H9 (cell line): Measurements from ENCODE around the gene FNDC7. TPM values are rescaled to one million over a fixed set of nuclear protein-coding genes. Genes with fewer than 3 reads are reported as not detected.
A peak's percentile ranks its signal among the peaks of the same experiment; 100 is the strongest.

Experiments used
- DNase-seq: peaks from one replicate; pipeline ENCODE4 v3.0.0-alpha.2; 2017
- H2AFZ ChIP-seq: one replicate; pipeline ENCODE4 v1.6.1; 2013; ENCODE audit warnings: mild to moderate bottlenecking, low read length, control low read depth, moderate library complexity
- H2AK5ac ChIP-seq: 2 replicates; pipeline ENCODE4 v1.6.1; 2013; ENCODE audit warnings: low read length, control low read depth, mixed read lengths; ENCODE audit not compliant: insufficient read length
- H2BK120ac ChIP-seq: one replicate; pipeline ENCODE4 v1.6.1; 2013; ENCODE audit warnings: low read depth, mild to moderate bottlenecking, low read length, control low read depth, inconsistent platforms; ENCODE audit not compliant: poor library complexity, severe bottlenecking
- H2BK12ac ChIP-seq: 2 replicates; pipeline ENCODE4 v1.6.1; 2013; ENCODE audit warnings: low read length, control low read depth, mixed read lengths, low read depth; ENCODE audit not compliant: insufficient read length
- H2BK15ac ChIP-seq: 2 replicates; pipeline ENCODE4 v1.6.1; 2013; ENCODE audit warnings: low read depth, low read length, control low read depth
- H2BK20ac ChIP-seq: one replicate; pipeline ENCODE4 v1.6.1; 2013; ENCODE audit warnings: low read depth, mild to moderate bottlenecking, low read length, control low read depth, inconsistent platforms; ENCODE audit not compliant: poor library complexity, severe bottlenecking
- H2BK5ac ChIP-seq: 2 replicates; pipeline ENCODE4 v1.6.1; 2013; ENCODE audit warnings: low read length, control low read depth, mixed read lengths; ENCODE audit not compliant: insufficient read length
- H3K14ac ChIP-seq: 2 replicates; pipeline ENCODE4 v1.6.1; 2013; ENCODE audit warnings: low read length, control low read depth; ENCODE audit not compliant: insufficient read depth
- H3K18ac ChIP-seq: 2 replicates; pipeline ENCODE4 v1.6.1; 2013; ENCODE audit warnings: low read depth, mild to moderate bottlenecking, mixed read lengths, low read length, control low read depth; ENCODE audit not compliant: insufficient read length
- H3K23ac ChIP-seq: 2 replicates; pipeline ENCODE4 v1.6.1; 2013; ENCODE audit warnings: low read length, control low read depth, mixed read lengths, low read depth; ENCODE audit not compliant: insufficient read length
- H3K23me2 ChIP-seq: 2 replicates; pipeline ENCODE4 v1.6.1; 2013; ENCODE audit warnings: low read depth, mild to moderate bottlenecking, mixed read lengths, low read length, control low read depth; ENCODE audit not compliant: insufficient read length, poor library complexity, severe bottlenecking
- H3K27ac ChIP-seq: 2 replicates; pipeline ENCODE4 v1.5.1; 2013; ENCODE audit warnings: low read length, control low read depth, mixed read lengths, low read depth; ENCODE audit not compliant: insufficient read length
- H3K27me3 ChIP-seq: 2 replicates; pipeline ENCODE4 v1.6.1; 2013; ENCODE audit warnings: low read length, control low read depth, inconsistent platforms; ENCODE audit not compliant: insufficient read depth
- H3K4ac ChIP-seq: 2 replicates; pipeline ENCODE4 v1.6.1; 2013; ENCODE audit warnings: low read depth, mild to moderate bottlenecking, control low read depth, inconsistent platforms, low read length, moderate library complexity
- H3K4me1 ChIP-seq: 2 replicates; pipeline ENCODE4 v1.6.1; 2013; ENCODE audit warnings: low read length, control low read depth, inconsistent platforms; ENCODE audit not compliant: insufficient read depth
- H3K4me2 ChIP-seq: 2 replicates; pipeline ENCODE4 v1.6.1; 2013; ENCODE audit warnings: low read length, control low read depth, mixed read lengths; ENCODE audit not compliant: insufficient read length, insufficient read depth
- H3K56ac ChIP-seq: 2 replicates; pipeline ENCODE4 v1.6.1; 2013; ENCODE audit warnings: low read depth, mild to moderate bottlenecking, mixed read lengths, low read length, control low read depth; ENCODE audit not compliant: insufficient read length
- H3K79me1 ChIP-seq: 2 replicates; pipeline ENCODE4 v1.6.1; 2013; ENCODE audit warnings: low read depth, mild to moderate bottlenecking, moderate library complexity, low read length, control low read depth, inconsistent platforms; ENCODE audit not compliant: insufficient read depth, poor library complexity, severe bottlenecking
- H3K79me2 ChIP-seq: 2 replicates; pipeline ENCODE4 v1.6.1; 2013; ENCODE audit warnings: low read length, control low read depth, inconsistent platforms; ENCODE audit not compliant: insufficient read depth
- H3K9ac ChIP-seq: 2 replicates; pipeline ENCODE4 v1.6.1; 2013; ENCODE audit warnings: low read length, control low read depth, mixed read lengths; ENCODE audit not compliant: insufficient read length; ENCODE audit errors: extremely low read depth
- H3K9me3 ChIP-seq: one replicate; pipeline ENCODE4 v1.6.1; 2013; ENCODE audit warnings: low read depth, low read length, inconsistent platforms; ENCODE audit not compliant: control insufficient read depth
- H3T11ph ChIP-seq: one replicate; pipeline ENCODE4 v1.6.1; 2013; ENCODE audit warnings: mild to moderate bottlenecking, low read length, control low read depth, inconsistent platforms
- H4K20me1 ChIP-seq: one replicate; pipeline ENCODE4 v1.6.1; 2013; ENCODE audit not compliant: control insufficient read depth, insufficient read length, insufficient read depth
- H4K5ac ChIP-seq: 2 replicates; pipeline ENCODE4 v1.6.1; 2013; ENCODE audit warnings: low read depth, mild to moderate bottlenecking, mixed read lengths, low read length, control low read depth; ENCODE audit not compliant: insufficient read length
- H4K8ac ChIP-seq: replicated peaks from 2 replicates; pipeline ENCODE4 v1.6.1; 2013; ENCODE audit warnings: low read length, control low read depth, mixed read lengths, low read depth; ENCODE audit not compliant: insufficient read length
- H4K91ac ChIP-seq: 2 replicates; pipeline ENCODE4 v1.6.1; 2013; ENCODE audit warnings: low read depth, mild to moderate bottlenecking, moderate library complexity, mixed read lengths, low read length, control low read depth; ENCODE audit not compliant: insufficient read length
- H3K27ac Mint-ChIP-seq, 3 experiments: 2 replicates in 2 of 3; 3 replicates in 1 of 3; pipeline ENCODE4 v1.8.0; 2020 to 2021; ENCODE audit warnings: mixed read lengths in 3 of 3, mild to moderate bottlenecking in 1 of 3, moderate library complexity in 1 of 3
- H3K27me3 Mint-ChIP-seq: 2 replicates; pipeline ENCODE4 v1.8.0; 2021; ENCODE audit warnings: low read depth, mild to moderate bottlenecking, moderate library complexity, mixed read lengths
- H3K36me3 Mint-ChIP-seq, 3 experiments: 2 replicates in 2 of 3; 3 replicates in 1 of 3; pipeline ENCODE4 v1.8.0; 2020 to 2021; ENCODE audit warnings: low read depth in 3 of 3, mixed read lengths in 3 of 3; ENCODE audit not compliant: insufficient read depth in 1 of 3
- H3K4me1 Mint-ChIP-seq, 2 experiments: 2 replicates each; pipeline ENCODE4 v1.8.0; 2020; ENCODE audit warnings: mixed read lengths in 2 of 2
- H3K4me3 Mint-ChIP-seq, 2 experiments: 2 replicates in 1 of 2; 3 replicates in 1 of 2; pipeline ENCODE4 v1.8.0; 2020 to 2021; ENCODE audit warnings: mild to moderate bottlenecking in 2 of 2, mixed read lengths in 2 of 2, moderate library complexity in 1 of 2
- H3K9me3 Mint-ChIP-seq, 2 experiments: 2 replicates in 1 of 2; 3 replicates in 1 of 2; pipeline ENCODE4 v1.8.0; 2020; ENCODE audit warnings: mild to moderate bottlenecking in 2 of 2, mixed read lengths in 2 of 2, moderate library complexity in 1 of 2
- WGBS: extraction: QIAGEN DNeasy Blood & Tissue Kit; methylation state at CpG from one replicate; pipeline ENCODE4 v1.1.7; 2013; ENCODE audit warnings: missing lambda C conversion rate, low lambda C conversion rate, mixed read lengths; ENCODE audit not compliant: insufficient read length; ENCODE audit errors: extremely low coverage; 5-methylcytosine and 5-hydroxymethylcytosine counted together
- total RNA-seq: library from RNA; stranded (reverse); gene quantifications from 2 replicates; pipeline ENCODE4 v1.2.1, GENCODE V29; 2021
- TF ChIP-seq, protein P1 (sequence below): fragments of 200-600 bp; sonication (generic); conservative IDR thresholded peaks from 3 replicates; pipeline ENCODE4 v1.8.0; 2021; ENCODE audit warnings: antibody characterized with exemption, mild to moderate bottlenecking

The FNDC7 gene
- total RNA-seq, 1 experiment from 2014 or later, result 0.13 TPM

DNA sequence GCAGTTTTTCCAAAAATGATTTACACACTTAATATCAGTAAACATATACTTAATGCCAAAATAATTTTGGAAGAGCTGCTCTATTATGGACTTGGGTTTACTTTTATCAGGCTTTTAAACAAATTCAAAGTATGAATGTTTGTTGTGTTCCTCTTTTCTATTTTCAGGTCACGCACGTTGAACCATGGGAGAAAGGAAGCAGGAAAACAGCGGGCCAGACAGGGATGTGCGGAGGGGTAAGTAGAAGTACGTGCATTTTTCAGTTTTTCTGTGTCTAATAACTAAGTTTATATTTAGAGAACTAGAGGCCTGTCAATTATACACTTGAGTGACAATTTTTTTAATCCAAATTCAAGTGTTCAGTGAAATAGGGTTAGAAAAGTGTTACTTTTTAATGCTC lies 17.2 kb upstream of the FNDC7 start:
- Histone ChIP-seq H2BK12ac (no peak overlapping the region), H4K5ac (no peak overlapping the region), H3K14ac (no peak overlapping the region), H2AK5ac (no peak overlapping the region), H3K56ac (no peak overlapping the region), H4K20me1 (peaks cover 2% of the 10 kb centered on the region), H3T11ph (no peak overlapping the region), H3K18ac (no peak overlapping the region), H3K9me3 (no peaks in the 10 kb centered on the region), H2BK15ac (no peak overlapping the region), H3K23me2 (peaks cover 18% of the 10 kb centered on the region), H2BK20ac (no peak overlapping the region), H4K8ac (no peak overlapping the region), H2BK120ac (no peak overlapping the region), H3K27ac (no peak overlapping the region), H3K4me1 (no peaks in the 10 kb centered on the region), H3K4ac (no peak overlapping the region), H3K27me3 (no peaks in the 10 kb centered on the region), H3K79me1 (peaks cover 3% of the 10 kb centered on the region), H3K4me2 (no peak overlapping the region), H2AFZ (no peak overlapping the region), H3K9ac (no peak overlapping the region), H3K23ac (no peak overlapping the region), H4K91ac (no peak overlapping the region), H2BK5ac (no peak overlapping the region), H3K79me2 (peaks cover 21% of the 10 kb centered on the region; the same call in 1 of the 2 replicates)
- TF ChIP-seq, protein P1, sequence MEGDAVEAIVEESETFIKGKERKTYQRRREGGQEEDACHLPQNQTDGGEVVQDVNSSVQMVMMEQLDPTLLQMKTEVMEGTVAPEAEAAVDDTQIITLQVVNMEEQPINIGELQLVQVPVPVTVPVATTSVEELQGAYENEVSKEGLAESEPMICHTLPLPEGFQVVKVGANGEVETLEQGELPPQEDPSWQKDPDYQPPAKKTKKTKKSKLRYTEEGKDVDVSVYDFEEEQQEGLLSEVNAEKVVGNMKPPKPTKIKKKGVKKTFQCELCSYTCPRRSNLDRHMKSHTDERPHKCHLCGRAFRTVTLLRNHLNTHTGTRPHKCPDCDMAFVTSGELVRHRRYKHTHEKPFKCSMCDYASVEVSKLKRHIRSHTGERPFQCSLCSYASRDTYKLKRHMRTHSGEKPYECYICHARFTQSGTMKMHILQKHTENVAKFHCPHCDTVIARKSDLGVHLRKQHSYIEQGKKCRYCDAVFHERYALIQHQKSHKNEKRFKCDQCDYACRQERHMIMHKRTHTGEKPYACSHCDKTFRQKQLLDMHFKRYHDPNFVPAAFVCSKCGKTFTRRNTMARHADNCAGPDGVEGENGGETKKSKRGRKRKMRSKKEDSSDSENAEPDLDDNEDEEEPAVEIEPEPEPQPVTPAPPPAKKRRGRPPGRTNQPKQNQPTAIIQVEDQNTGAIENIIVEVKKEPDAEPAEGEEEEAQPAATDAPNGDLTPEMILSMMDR, result no peak
- Mint-ChIP-seq H3K4me3 (peak overlapping the region in 1 of 2 experiments; percentile 3; a peak in 1 of 5 replicates), H3K27me3 (no peaks in the 10 kb centered on the region; the same call in 1 of the 2 replicates), H3K9me3 (no peaks in the 10 kb centered on the region), H3K36me3 (peaks cover 46 to 70% (median 58%) of the 10 kb centered on the region in 3 experiments; a peak in 6 of 7 replicates), H3K4me1 (peaks cover 16 to 20% of the 10 kb centered on the region in 2 experiments), H3K27ac (peak overlapping the region in 1 of 3 experiments; percentile 69; a peak in 1 of 7 replicates)
- no CpG with 5 or more reads among the region's 5 CpGs for WGBS
- DNase-seq, result no peak
